ENCODE data around the gene PDCD1LG2.
"Not testable (repeated sequence)": the region's sequence is repeated elsewhere in the genome, so short reads cannot be mapped to it uniquely, and the experiment has no call there.

The PDCD1LG2 gene

DNA sequence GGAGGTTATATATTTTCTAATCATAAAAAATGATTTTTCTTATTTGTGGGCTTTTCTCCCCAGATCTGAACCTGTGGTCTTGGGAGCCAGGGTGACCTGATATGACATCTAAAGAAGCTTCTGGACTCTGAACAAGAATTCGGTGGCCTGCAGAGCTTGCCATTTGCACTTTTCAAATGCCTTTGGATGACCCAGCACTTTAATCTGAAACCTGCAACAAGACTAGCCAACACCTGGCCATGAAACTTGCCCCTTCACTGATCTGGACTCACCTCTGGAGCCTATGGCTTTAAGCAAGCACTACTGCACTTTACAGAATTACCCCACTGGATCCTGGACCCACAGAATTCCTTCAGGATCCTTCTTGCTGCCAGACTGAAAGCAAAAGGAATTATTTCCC is 59.6 kb downstream of the PDCD1LG2 start:
- DNase-seq, result no peak

DNA sequence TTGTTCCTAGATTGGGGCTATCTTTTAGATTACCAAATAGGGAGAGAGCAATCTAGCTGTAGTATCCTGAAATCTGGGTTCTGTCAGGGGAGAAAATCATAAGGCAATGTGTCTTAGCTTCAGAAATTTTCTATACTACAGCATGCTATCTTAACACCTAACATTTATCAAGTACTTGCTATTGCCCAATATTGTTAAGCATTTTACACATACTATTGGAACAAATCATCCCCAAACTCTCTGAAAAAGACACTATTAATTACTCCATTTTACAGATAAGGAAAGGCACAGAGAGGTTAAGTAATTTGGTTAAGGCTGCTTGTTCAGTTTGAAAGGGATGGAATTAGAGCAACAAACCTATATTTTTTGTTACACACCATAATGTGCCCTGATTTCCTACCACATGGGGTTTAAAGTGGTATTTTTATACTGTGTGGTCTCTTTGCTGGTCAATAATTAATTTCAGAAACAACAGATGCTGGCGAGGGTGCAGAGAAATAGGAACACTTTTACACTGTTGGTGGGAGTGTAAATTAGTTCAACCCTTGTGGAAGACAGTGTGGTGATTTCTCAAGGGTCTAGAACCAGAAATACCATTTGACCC is 61.4 kb downstream of the PDCD1LG2 start:
- DNase-seq, result no peak

DNA sequence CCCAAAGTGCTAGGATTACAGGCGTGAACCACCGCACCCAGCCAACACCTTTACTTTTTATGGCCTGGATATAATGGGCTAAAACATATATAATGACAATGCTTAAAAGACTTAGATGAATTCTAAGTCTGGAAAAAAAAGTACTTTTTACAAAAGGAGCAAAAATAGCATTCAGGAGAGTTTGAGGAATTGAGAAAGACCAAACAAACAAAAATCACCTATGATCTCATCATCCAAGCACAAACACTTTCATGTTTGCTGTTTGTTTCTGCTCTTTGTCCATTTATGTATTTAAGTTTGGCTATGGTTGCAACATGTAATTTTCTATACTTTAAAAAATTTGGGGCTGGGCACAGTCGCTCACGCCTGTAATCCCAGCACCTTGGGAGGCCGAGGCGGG is 63.8 kb downstream of the PDCD1LG2 start:
- DNase-seq, result no peak

DNA sequence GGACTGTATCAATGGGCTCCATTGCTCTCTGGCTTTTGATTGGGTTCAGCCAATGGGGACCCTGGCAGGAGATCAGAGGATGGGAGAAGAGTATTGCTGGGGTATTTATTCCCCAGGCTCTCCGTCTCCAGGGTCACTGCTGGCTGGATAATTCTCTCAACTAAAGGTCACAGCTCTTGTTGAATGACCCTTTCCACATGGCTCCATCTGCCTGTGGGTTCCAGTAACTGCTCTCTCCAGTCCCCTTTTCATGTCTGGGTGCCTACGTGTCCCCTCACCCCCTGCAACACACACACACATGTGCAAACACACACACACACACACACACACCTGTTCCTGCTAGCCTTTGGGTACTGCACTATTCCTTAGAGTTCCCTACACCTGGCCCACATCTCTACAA is 64.7 kb downstream of the PDCD1LG2 start:
- DNase-seq, result no peak

DNA sequence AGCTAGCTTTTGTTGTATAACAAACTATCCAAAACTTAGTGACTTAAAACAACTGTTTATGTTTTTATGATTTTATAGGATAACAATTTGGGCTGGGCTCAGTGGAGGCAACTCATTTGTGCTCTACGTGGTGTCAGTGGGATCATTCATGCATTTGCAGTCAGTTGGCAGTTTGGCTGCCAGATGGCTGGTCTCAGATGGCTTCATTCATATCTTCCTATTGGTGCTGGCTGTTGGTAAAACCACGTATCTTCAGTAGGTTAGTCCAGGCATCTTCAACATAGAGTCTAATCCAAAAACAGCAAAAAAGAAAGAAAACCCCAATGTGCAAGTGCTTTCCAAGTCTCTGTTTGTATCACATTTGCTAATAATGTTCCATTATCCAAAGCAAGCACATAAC is 66.9 kb downstream of the PDCD1LG2 start:
- DNase-seq, result no peak

DNA sequence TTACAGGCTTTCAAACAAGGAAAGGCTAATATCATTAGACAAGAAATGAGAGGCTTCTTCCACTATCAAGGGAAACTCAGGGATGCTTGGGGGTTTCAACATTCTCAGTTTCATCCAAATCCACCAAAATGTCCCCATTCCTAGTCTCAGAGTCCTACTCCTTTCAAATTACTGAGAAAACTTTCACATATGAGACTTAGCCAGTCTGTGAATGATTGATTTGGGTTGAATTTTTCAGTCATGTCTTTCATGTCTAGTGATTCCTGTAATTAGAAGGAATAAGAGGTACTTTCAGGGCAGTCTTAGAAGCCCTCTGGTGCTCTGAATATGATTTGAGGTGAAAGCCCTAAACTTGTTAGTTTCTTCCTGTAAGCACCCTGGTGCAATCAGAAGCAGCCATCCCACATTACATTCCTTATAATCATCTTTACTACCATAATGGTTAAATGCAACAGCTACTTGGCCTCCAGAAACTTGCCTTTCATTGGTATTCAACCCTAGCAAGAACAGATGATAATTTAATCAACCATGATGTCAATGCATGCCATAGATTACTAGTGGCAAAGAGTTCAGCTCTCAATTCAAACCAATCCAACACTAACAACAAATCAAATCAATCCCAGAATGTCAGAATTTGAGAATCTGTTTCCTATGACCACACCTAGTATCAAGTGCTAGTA is 67.8 kb downstream of the PDCD1LG2 start:
- no peak for DNase-seq

DNA sequence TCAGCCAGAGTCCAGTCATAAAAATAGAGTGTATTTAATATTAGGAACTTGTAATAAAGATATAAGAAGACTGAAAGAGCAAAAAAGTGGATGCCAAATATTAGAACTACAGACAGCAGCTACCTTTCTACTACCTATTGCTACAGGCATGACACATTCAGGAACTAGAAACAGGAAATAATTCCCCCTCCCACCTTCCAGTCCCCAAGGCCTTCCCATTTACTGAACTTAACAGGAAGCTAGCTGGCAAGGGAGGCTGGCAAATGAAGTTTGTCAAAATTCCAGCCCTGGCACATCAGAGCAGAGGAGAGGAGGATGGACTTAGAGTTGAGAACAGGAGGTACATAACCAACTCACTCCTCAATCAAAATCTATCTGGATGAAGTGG is 68.4 kb downstream of the PDCD1LG2 start:
- no peak for DNase-seq

DNA sequence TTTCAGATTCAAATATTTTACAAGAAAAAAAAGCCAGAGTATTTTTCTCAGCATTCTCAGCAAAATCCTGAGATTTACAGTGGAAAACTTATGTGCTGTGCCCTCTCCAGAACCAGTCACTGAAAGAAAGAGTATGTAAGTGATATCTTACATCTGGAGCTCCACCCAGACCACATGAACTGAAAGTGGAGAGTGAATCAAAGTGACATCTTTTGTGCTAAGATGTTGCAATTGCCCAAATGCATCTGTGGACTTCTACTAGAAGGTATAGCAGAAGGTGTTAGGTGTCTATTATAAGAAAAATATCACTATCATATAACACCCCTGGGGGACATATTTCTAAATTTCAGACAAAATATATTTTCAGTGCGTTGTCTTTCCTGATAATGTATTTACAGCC is 69.5 kb downstream of the PDCD1LG2 start:
- no peak for DNase-seq

DNA sequence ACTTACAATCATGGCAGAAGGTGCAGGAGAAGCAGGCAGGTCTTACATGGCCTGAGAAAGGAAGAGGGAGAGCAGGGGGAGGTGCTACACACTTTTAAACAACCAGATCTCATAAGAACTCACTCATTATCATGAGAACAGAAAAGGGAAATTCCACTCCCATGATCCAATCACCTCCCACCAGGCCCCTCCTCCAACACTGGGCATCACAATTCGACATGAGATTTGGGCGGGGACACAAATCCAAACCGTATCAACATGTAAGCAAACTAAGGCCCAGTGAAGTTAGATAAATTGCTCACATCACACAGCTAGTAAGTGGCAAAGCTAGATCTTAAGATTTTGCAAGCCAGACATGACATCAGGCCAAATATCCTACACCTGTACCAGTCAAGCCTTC is 70.3 kb downstream of the PDCD1LG2 start:
- no peak for DNase-seq

DNA sequence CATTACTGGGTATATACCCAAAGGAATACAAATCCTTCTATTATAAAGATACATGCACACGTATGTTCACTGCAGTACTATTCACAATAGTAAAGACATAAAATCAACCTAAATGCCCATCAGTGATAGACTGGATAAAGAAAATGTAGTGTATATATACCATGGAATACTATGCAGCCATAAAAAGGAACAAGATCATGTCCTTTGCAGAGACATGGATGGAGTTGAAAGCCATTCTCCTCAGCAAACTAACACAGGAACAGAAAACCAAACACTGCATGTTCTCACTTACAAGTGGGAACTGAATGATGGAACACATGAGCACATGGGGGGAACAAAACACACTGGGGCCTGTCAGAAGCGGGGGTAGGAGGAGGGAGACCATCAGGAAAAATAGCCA is 71.4 kb downstream of the PDCD1LG2 start:
- DNase-seq, result not testable (repeated sequence)

DNA sequence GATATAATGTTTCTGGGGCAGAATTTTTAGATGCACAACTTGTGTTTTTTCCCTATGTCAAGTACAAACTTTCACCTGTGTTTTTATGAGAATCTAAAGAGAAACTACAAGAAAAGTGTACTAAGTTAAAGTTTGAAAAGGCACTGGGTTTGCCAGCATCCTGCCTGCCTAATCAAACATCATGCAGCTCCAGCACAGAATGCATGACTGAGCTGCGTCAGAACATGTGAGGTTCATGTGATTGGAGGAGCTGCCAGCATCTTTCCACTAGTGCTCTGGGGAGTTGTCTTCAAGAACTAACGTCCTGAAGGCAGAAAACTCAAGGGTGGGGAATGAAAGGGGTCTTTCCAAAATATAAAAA is 72.5 kb downstream of the PDCD1LG2 start:
- DNase-seq, result peak; percentile 43

DNA sequence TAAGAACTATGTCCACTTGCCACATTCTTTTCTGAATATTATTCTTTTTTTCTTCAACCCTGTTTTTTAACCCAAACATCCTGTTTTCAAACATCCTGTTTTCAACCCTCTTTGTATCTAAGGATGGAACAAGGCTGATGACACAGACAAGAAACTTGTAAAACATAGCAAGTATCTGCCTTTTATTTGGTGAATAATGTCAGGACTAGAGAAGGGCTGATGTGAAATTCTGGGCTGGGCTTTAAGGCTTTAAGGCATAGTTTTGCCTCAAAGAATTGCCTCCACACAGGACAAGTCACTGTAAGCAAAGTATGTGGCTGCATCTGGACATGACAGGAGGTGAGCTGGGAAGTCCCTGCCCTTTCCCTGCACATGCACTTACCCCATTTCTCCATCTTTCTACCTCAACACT is 76.1 kb downstream of the PDCD1LG2 start:
- DNase-seq, result peak; percentile 24

DNA sequence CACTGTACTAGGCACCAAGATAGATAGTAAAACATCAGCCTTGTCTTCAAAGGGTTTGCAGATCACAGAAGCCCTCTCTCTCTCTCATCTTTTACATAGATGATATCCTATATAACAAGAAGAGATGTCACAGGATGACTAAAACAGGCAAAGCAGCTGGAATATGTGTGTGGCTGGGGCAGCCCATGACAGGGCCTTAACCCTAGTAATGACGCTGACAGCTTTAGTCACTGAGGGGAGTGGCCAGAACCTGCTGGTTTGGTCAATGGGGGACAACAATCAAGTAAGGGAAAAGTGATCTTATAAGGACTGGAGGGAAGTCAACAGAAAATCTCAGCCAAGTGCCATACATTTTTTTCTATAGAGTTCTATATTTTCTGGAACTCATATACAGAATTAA is 76.7 kb downstream of the PDCD1LG2 start:
- DNase-seq, result peak; percentile 72

DNA sequence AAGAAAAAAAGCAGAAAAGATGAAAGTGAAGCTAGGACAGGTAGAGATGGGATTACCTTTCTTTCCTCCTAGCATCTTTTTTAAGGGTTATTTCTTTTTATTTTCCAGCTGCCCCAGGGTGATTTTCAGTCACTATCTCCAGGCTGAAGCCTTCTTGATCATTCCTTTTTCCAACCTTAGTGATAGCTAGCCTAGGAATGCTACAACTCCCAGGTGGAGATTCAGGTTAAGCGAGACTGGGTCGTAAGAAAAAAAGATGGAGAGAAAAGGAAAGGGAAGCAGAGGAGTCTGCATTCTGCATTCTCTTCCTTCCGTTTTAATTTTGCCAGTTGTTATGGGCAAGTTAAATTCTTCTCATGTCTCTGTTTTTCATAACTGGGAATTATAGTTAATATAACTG is 81.9 kb downstream of the PDCD1LG2 start:
- DNase-seq, result no peak

DNA sequence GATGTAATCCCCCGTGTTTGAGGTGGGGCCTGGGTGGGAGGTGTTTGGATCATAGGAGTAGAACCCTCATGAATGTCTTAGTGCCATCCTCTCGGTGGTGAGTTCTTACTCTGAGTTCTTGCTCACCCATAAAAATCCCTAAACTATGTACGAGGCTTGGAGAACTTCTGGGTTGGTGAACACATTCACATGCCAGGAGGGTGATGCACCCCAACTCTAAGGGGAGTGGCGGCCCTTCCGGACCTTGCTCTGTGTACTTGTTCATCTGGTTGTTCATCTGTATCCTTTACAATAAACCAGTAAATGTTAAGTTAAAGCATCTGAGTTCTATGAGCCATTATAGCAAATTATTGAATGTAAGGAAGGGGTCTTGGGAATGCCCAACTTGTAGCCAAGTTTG is 82.6 kb downstream of the PDCD1LG2 start:
- DNase-seq, result no peak

DNA sequence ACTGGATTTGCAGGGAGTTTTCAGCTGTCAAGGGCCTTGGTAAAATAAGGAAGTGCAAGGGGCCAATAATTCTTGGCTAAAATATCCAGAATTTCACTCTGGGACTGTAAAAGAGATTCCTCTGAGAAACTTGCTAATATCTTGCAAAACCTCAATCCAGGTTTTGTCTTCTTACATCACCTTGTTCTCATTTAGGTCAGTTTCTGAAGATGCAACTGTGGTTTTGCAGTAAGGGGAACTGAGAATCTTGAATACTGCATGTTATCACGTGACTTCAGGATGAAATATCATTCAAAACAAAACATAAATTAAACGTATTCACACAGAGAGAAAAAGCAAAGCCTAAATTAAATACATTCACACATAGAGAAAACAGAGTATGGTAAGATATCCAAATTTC is 83.6 kb downstream of the PDCD1LG2 start:
- no peak for DNase-seq

DNA sequence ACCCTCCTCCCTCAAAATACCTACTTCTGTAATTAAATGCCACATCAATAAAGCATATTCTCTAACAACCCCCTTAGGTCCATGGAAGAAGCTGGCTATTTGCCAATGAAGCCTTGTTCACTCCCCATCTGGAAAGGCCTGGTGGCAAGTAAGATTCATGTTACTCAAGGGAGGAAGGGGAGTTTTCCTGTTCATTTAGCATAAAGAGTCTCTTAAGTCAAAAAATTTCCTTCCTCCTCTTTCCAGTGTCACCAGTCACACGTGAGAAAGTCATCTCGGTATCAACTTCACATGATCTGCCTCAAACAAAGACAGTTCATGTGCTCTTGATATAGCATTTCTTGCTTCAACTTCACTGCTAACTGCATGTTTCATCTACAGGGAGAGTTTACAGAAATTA is 85.8 kb downstream of the PDCD1LG2 start:
- DNase-seq, result no peak

DNA sequence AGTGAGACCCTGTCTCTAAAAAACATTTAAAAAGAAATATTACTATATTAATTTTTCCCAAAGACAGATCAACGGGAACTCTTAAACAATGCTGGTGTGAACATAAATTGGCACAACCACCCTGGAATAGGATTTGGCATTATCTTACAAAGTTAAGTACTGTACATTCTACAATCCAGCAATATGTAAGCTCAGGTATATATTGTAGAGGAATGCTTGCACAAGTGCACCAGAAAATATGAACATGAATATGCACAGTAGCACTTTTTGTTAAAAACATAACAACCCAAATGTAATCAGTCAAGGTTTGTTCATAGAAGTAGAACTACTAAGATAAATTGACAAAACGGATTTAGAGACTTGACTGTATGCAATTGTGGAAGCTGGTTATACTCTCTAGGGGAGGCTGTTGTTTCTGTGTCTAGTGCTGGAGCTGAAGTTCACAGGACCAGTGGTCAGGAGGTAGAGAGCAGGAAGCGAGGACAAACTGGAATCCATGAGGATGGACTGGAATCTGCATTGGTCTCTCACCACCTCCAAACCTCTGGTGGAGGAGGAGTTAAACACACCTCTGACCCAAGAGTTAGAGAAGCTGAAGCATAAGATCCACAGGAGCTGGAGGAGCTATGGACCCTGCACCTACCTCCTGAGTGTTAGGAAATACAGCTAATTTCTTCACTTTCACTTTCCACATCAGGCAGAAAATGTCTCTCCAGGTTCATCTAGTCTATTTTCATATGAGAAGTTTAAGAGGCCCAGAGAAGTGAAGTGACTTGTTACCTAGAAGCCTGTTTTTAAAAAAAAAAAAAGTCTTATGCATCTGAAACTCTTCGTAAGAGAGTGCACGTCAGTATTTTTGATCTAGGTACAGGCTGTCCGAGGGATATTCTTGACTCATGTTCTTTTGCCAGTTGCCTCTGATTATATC is 98.2 kb downstream of the PDCD1LG2 start:
- no peak for DNase-seq

DNA sequence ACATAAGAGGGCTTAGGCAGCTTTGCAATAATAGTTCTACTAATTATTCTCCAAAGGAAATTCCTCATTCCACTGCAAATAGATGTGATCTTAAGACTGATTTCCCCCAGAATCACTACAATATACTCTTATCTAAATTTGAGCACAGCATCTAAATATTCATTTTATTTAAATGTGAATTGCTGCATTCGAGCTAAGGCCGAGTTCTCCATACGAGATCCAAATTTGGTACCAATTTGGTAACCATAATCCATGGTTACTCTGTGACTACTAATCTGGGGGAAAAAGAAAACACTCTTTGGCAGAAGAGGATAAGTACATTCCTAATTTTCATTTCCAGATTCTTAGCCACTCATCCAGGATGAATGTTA is 98.9 kb downstream of the PDCD1LG2 start:
- DNase-seq, result no peak

DNA sequence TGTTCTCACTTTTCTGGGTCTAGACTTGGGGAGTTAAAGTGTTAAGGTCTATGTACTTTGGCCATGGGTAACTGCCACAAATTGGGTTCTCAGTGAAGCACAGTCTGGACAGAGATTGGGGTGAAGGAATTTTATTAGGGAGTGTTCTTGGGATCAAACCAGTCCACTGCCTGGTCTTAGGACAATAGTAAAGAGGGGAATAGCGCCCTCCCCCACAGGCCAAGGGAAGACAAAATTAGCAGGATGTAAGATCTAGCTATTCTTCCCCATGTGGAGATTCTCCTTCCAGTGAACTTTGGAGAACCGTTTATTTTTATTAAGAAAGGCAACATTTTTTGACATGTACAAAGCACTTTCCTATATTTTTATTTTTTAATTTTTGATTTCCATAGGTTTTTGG is 100.2 kb downstream of the PDCD1LG2 start:
- no peak for DNase-seq

DNA sequence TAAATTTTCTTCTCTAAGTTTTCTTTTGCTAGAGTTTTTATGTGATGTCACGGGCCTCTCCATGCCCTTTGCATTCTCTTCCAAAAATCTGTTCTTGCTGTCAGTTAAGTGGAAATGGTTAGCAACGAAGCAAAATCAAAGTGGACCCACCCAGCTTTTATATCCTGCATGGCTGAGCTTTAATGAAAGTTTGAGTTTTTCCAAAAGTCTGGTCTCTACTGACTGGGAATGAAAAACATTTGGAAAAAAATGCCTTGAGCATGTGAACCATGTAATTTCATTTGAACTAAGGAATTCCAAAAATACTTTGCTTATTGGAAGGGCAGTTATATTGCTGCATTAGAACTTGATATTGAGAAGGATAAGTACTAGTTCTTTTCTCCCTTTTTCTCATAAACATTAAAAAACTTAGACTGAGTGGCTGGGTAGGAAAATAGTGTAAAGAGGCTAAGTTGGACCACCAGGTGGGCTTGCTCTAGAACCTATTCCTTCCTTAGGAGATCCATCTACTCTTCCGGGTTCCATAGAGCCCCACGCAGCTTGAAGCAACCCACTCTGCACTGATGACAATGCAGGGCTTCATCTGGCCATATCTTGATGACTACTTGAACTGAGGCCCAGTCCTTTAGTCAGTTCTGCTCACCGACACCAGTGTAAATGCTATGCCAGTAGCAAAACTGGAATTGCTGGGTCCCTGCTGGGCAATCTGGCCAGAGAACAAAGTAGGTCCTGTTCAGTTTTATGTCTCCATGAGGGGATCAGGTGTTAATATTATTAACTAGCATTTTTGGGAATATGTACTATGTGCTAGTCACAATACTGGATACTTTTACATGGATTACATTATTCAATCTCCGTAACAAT is 101.2 kb downstream of the PDCD1LG2 start:
- DNase-seq, result no peak

DNA sequence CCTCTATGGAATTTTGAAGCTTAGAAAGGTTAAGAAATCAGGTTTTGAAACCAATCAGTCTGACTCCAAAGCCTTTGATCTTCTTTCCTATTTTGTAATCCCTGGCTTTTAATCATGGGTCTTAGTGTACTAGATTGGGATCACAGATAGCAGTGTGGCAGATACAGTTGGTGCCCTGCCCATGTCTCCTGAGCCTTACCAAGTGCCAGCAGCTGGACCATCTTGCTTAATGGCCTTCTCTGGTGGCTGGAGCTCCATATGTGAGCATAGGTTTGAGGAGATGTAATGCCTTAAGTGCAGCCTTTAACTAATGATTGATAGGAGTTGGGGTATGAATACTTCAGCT is 101.8 kb downstream of the PDCD1LG2 start:
- DNase-seq, result no peak

DNA sequence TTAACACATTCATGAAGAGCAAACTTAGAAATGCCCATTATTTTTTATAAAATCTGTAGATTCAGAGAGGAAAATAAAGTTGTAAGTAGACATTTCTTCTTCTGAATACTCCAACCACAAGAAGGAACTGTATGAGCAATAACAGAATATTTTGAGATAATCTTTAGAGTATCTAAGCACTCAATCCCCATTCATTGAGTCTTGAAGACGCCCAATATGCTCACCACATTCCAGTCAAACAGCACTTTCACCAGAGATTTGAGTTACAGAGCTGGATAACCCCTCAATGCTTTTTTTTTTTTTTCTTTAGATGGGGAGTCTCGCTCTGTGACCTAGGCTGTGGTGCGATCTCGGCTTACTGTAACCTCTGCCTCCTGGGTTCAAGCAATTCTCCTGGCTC is 103.9 kb downstream of the PDCD1LG2 start:
- DNase-seq, result no peak
